Stimulated activated naive B cell treated with anti-CD40 and anti-IgM and Interleukin-4, amounts not matched to agents 10 μg/mL and 1 μg/mL and 100 μg/mL, for 72 hours (primary cell): ENCODE measurements around the gene CA6.
A peak's percentile ranks its signal among the peaks of the same experiment; 100 is the strongest.
"Not testable (repeated sequence)": the region's sequence is repeated elsewhere in the genome, so short reads cannot be mapped to it uniquely, and the experiment has no call there.

Experiments
- ATAC-seq, 2 donors: fragments of 150-1000 bp; cut with Tn5 transposase; replicated peaks; 2 replicates each; pipeline ENCODE4 v1.10.0; 2021; ENCODE audit warnings: moderate library complexity in 1 of 2
- DNase-seq: peaks from one replicate; pipeline ENCODE4 v3.0.0; 2021
- H3K27ac Mint-ChIP-seq: one replicate; pipeline ENCODE4 v1.8.0; 2022; ENCODE audit warnings: mild to moderate bottlenecking, mixed read lengths
- H3K27me3 Mint-ChIP-seq, 2 donors: one replicate each; pipeline ENCODE4 v1.8.0; 2022; ENCODE audit warnings: mixed read lengths in 2 of 2
- H3K36me3 Mint-ChIP-seq, 2 donors: one replicate each; pipeline ENCODE4 v1.8.0; 2022; ENCODE audit warnings: mixed read lengths in 2 of 2, mild to moderate bottlenecking in 1 of 2
- H3K4me1 Mint-ChIP-seq, 2 donors: one replicate each; pipeline ENCODE4 v1.8.0; 2022; ENCODE audit warnings: mixed read lengths in 2 of 2, mild to moderate bottlenecking in 1 of 2
- H3K4me3 Mint-ChIP-seq, 2 donors: one replicate each; pipeline ENCODE4 v1.8.0; 2022; ENCODE audit warnings: mild to moderate bottlenecking in 2 of 2, mixed read lengths in 2 of 2, moderate library complexity in 1 of 2
- H3K9me3 Mint-ChIP-seq, 2 donors: one replicate each; pipeline ENCODE4 v1.8.0; 2022; ENCODE audit warnings: mixed read lengths in 2 of 2, mild to moderate bottlenecking in 1 of 2

CA6 gene

GRCh38 chr1:9014475-9015375 lies 69.1 kb downstream of the CA6 start:
- Mint-ChIP-seq H3K27me3 (peaks cover 8 to 23% of the 10 kb centered on the region in 2 donors), H3K4me1 (peaks cover 29 to 41% of the 10 kb centered on the region in 2 donors), H3K36me3 (no peaks in the 10 kb centered on the region), H3K4me3 (no peak overlapping the region), H3K9me3 (no peaks in the 10 kb centered on the region), H3K27ac (no peak overlapping the region)
- DNase-seq (no peak), ATAC-seq (no peak)

GRCh38 chr1:9016455-9016854 lies 70.8 kb downstream of the CA6 start:
- peaks cover 17 to 28% of the 10 kb centered on the region in 2 donors for H3K4me1 Mint-ChIP-seq
- no peaks in the 10 kb centered on the region for H3K36me3 Mint-ChIP-seq
- H3K9me3 Mint-ChIP-seq: no peaks in the 10 kb centered on the region
- H3K27me3 Mint-ChIP-seq: peaks cover 12% of the 10 kb centered on the region in 2 donors
- H3K27ac Mint-ChIP-seq: peak overlapping the region; percentile 2
- no peak for DNase-seq
- H3K4me3 Mint-ChIP-seq: no peak overlapping the region
- ATAC-seq: no peak

- Mint-ChIP-seq H3K4me3 (no peak overlapping the region), H3K27me3 (peaks cover 12% of the 10 kb centered on the region in 2 donors)
- no peak for ATAC-seq
Observed at GRCh38 chr1:9018333-9018732, 72.7 kb downstream of the CA6 start.

GRCh38 chr1:9019896-9020295 lies 74.2 kb downstream of the CA6 start:
- peaks cover 12% of the 10 kb centered on the region in 2 donors for H3K27me3 Mint-ChIP-seq
- no peak overlapping the region for H3K27ac Mint-ChIP-seq
- no peaks in the 10 kb centered on the region for H3K36me3 Mint-ChIP-seq
- no peak for ATAC-seq
- H3K4me1 Mint-ChIP-seq: peaks cover 16 to 20% of the 10 kb centered on the region in 2 donors
- H3K9me3 Mint-ChIP-seq: no peaks in the 10 kb centered on the region
- no peak overlapping the region for H3K4me3 Mint-ChIP-seq
- no peak for DNase-seq

More at GRCh38 chr1:9018333-9018732, 72.7 kb downstream of the CA6 start:
- H3K4me1 Mint-ChIP-seq: peaks cover 16 to 25% of the 10 kb centered on the region in 2 donors
- H3K27ac Mint-ChIP-seq: no peak overlapping the region
- H3K9me3 Mint-ChIP-seq: no peaks in the 10 kb centered on the region
- no peaks in the 10 kb centered on the region for H3K36me3 Mint-ChIP-seq
- DNase-seq: no peak

- Mint-ChIP-seq H3K4me1 (peaks cover 13 to 16% of the 10 kb centered on the region in 2 donors), H3K9me3 (no peaks in the 10 kb centered on the region), H3K4me3 (no peak overlapping the region), H3K27ac (peak overlapping the region; percentile 56), H3K36me3 (no peaks in the 10 kb centered on the region), H3K27me3 (peaks cover 12% of the 10 kb centered on the region in 2 donors)
- DNase-seq: no peak
- no peak for ATAC-seq
Observed at GRCh38 chr1:9020305-9020704, 74.6 kb downstream of the CA6 start.

- not testable (repeated sequence) for H3K4me3 Mint-ChIP-seq, H3K9me3 Mint-ChIP-seq, ATAC-seq, H3K27ac Mint-ChIP-seq, DNase-seq, H3K4me1 Mint-ChIP-seq, H3K36me3 Mint-ChIP-seq
- peaks cover 7 to 12% of the 10 kb centered on the region in 2 donors for H3K27me3 Mint-ChIP-seq
Observed at GRCh38 chr1:9022026-9022738, 76.5 kb downstream of the CA6 start.

GRCh38 chr1:9022773-9023172 lies 77.1 kb downstream of the CA6 start:
- Mint-ChIP-seq H3K36me3 (no peaks in the 10 kb centered on the region), H3K27ac (no peak overlapping the region), H3K4me1 (peaks cover 2 to 5% of the 10 kb centered on the region in 2 donors), H3K4me3 (no peak overlapping the region), H3K9me3 (no peaks in the 10 kb centered on the region), H3K27me3 (peaks cover 3 to 10% of the 10 kb centered on the region in 2 donors)
- ATAC-seq (no peak), DNase-seq (no peak)
